HEK293 (cell line): ENCODE results near the gene CCND3.

Experiments
- ATF2 ChIP-seq: fragments of 450-650 bp; formaldehyde crosslinking; IDR thresholded peaks from 2 replicates; pipeline ENCODE4 v1.5.1; 2016; ENCODE audit warnings: missing biosample characterization, missing genetic modification characterization, low read depth
- GFI1B ChIP-seq: fragments of 450-650 bp; formaldehyde crosslinking; IDR thresholded peaks from 2 replicates; pipeline ENCODE4 v1.5.1; 2016; ENCODE audit warnings: missing biosample characterization, missing genetic modification characterization
- INSM2 ChIP-seq: fragments of 450-650 bp; formaldehyde crosslinking; IDR thresholded peaks from 2 replicates; pipeline ENCODE4 v1.5.1; 2016; ENCODE audit warnings: missing biosample characterization, missing genetic modification characterization
- KLF7 ChIP-seq: fragments of 450-650 bp; formaldehyde crosslinking; IDR thresholded peaks from 2 replicates; pipeline ENCODE4 v1.5.1; 2016; ENCODE audit warnings: missing biosample characterization, missing genetic modification characterization, borderline replicate concordance
- MYNN ChIP-seq: fragments of 450-650 bp; formaldehyde crosslinking; IDR thresholded peaks from 2 replicates; pipeline ENCODE4 v1.5.1; 2016; ENCODE audit warnings: missing biosample characterization, missing genetic modification characterization, borderline replicate concordance
- PATZ1 ChIP-seq: fragments of 450-650 bp; formaldehyde crosslinking; IDR thresholded peaks from 2 replicates; pipeline ENCODE4 v1.5.1; 2016; ENCODE audit warnings: missing biosample characterization, missing genetic modification characterization
- WT1 ChIP-seq: fragments of 450-650 bp; formaldehyde crosslinking; IDR thresholded peaks from 2 replicates; pipeline ENCODE4 v1.5.1; 2016; ENCODE audit warnings: missing biosample characterization, missing genetic modification characterization
- ZBTB17 ChIP-seq: fragments of 450-650 bp; formaldehyde crosslinking; IDR thresholded peaks from 2 replicates; pipeline ENCODE4 v1.5.1; 2016; ENCODE audit warnings: missing biosample characterization, missing genetic modification characterization
- ZBTB49 ChIP-seq: fragments of 450-650 bp; formaldehyde crosslinking; IDR thresholded peaks from 2 replicates; pipeline ENCODE4 v1.5.1; 2016; ENCODE audit warnings: missing biosample characterization, missing genetic modification characterization, low read depth
- ZBTB6 ChIP-seq: fragments of 450-650 bp; formaldehyde crosslinking; IDR thresholded peaks from 2 replicates; pipeline ENCODE4 v1.5.1; 2017; ENCODE audit warnings: missing biosample characterization, missing genetic modification characterization
- ZNF16 ChIP-seq: fragments of 450-650 bp; formaldehyde crosslinking; IDR thresholded peaks from 2 replicates; pipeline ENCODE4 v1.5.1; 2016; ENCODE audit warnings: low read depth, missing biosample characterization, missing genetic modification characterization
- ZNF19 ChIP-seq: fragments of 450-650 bp; formaldehyde crosslinking; IDR thresholded peaks from 2 replicates; pipeline ENCODE4; 2016; ENCODE audit warnings: missing biosample characterization, missing genetic modification characterization, low read depth
- ZNF2 ChIP-seq: fragments of 450-650 bp; formaldehyde crosslinking; IDR thresholded peaks from 2 replicates; pipeline ENCODE4 v1.5.1; 2016; ENCODE audit warnings: missing biosample characterization, missing genetic modification characterization
- ZNF221 ChIP-seq: fragments of 450-650 bp; formaldehyde crosslinking; IDR thresholded peaks from 2 replicates; pipeline ENCODE4 v1.5.1; 2017; ENCODE audit warnings: missing biosample characterization, missing genetic modification characterization, borderline replicate concordance
- ZNF266 ChIP-seq: fragments of 450-650 bp; formaldehyde crosslinking; IDR thresholded peaks from 2 replicates; pipeline ENCODE4 v1.5.1; 2016; ENCODE audit warnings: missing biosample characterization, missing genetic modification characterization, low read depth
- ZNF350 ChIP-seq: fragments of 450-650 bp; formaldehyde crosslinking; IDR thresholded peaks from 2 replicates; pipeline ENCODE4 v1.5.0; 2017; ENCODE audit warnings: missing biosample characterization, mild to moderate bottlenecking, missing genetic modification characterization
- ZNF362 ChIP-seq: fragments of 450-650 bp; formaldehyde crosslinking; IDR thresholded peaks from 2 replicates; pipeline ENCODE4 v1.5.1; 2016; ENCODE audit warnings: missing biosample characterization, missing genetic modification characterization
- ZNF398 ChIP-seq: fragments of 450-650 bp; formaldehyde crosslinking; IDR thresholded peaks from 2 replicates; pipeline ENCODE4 v1.5.1; 2017; ENCODE audit warnings: missing biosample characterization, missing genetic modification characterization
- ZNF404 ChIP-seq: fragments of 450-650 bp; formaldehyde crosslinking; IDR thresholded peaks from 2 replicates; pipeline ENCODE4 v1.5.1; 2017; ENCODE audit warnings: missing biosample characterization, missing genetic modification characterization
- ZNF473 ChIP-seq: fragments of 450-650 bp; formaldehyde crosslinking; IDR thresholded peaks from 2 replicates; pipeline ENCODE4 v1.5.1; 2017; ENCODE audit warnings: missing biosample characterization, missing genetic modification characterization
- ZNF544 ChIP-seq: fragments of 450-650 bp; formaldehyde crosslinking; IDR thresholded peaks from 2 replicates; pipeline ENCODE4 v1.5.0; 2017; ENCODE audit warnings: missing biosample characterization, missing genetic modification characterization
- ZNF610 ChIP-seq: fragments of 450-650 bp; formaldehyde crosslinking; IDR thresholded peaks from 2 replicates; pipeline ENCODE4 v1.5.1; 2016; ENCODE audit warnings: missing biosample characterization, missing genetic modification characterization, borderline replicate concordance
- ZNF626 ChIP-seq: fragments of 450-650 bp; sonication (Bioruptor Pico); formaldehyde crosslinking; IDR thresholded peaks from 2 replicates; pipeline ENCODE4 v1.5.1; 2018; ENCODE audit warnings: missing biosample characterization, missing genetic modification characterization, inconsistent platforms
- ZNF677 ChIP-seq: fragments of 450-650 bp; IDR thresholded peaks from 2 replicates; pipeline ENCODE4 v1.5.0; 2018; ENCODE audit warnings: missing biosample characterization, mild to moderate bottlenecking, missing genetic modification characterization, moderate library complexity
- ZNF707 ChIP-seq: fragments of 450-650 bp; formaldehyde crosslinking; IDR thresholded peaks from 2 replicates; pipeline ENCODE4 v1.5.1; 2016; ENCODE audit warnings: missing biosample characterization, missing genetic modification characterization
- ZNF843 ChIP-seq: fragments of 450-650 bp; formaldehyde crosslinking; IDR thresholded peaks from 2 replicates; pipeline ENCODE4 v1.5.1; 2016; ENCODE audit warnings: missing biosample characterization, missing genetic modification characterization

Gene CCND3

GRCh38 chr6:41895300-41896233 lies 46.0 kb downstream of the CCND3 start, which contains the start of gene USP49 (continued):
- TF ChIP-seq ZBTB49 (tag by site-specific recombination) (no peak), ZNF626 (tag by site-specific recombination) (no peak), ZNF221 (no peak), ZNF266 (tag by site-specific recombination) (no peak), ZNF16 (tag by site-specific recombination) (no peak), ZNF19 (tag by site-specific recombination) (no peak), ZBTB6 (tag by site-specific recombination) (no peak), WT1 (no peak), ZNF610 (no peak), ZNF677 (tag by site-specific recombination) (no peak), GFI1B (tag by site-specific recombination) (no peak), ZBTB17 (no peak), ZNF544 (no peak), INSM2 (no peak), MYNN (tag by site-specific recombination) (peak; percentile 93), ZNF843 (no peak), ZNF2 (tag by site-specific recombination) (no peak), PATZ1 (peak; percentile 27; the same call in 1 of the 2 replicates), ZNF707 (no peak), KLF7 (tag by site-specific recombination) (no peak), ZNF404 (no peak), ZNF473 (no peak), ZNF362 (no peak), ZNF398 (tag by site-specific recombination) (peak; percentile 60; the same call in 1 of the 2 replicates), ATF2 (tag by site-specific recombination) (no peak), ZNF350 (no peak)
